HCT116 (cell line): ENCODE data around the gene HMX1. TPM values are rescaled to one million over a fixed set of nuclear protein-coding genes. Genes with fewer than 3 reads are reported as not detected.

ENCODE experiments used
- ATAC-seq: fragments of 200-7000 bp; cut with Tn5 transposase; 2 replicates; pipeline ENCODE4 v1.9.1; 2020; ENCODE audit warnings: mild to moderate bottlenecking, moderate library complexity
- BruUV-seq: library from RNA; stranded (reverse); fragments of 400-500 nt; replicated peaks from 2 replicates; lab custom pipeline; 2021; lab: Mats Ljungman, UMichigan
- CTCF ChIA-PET: fragments of 300-600 bp; sonication (Branson Sonifier 250); formaldehyde crosslinking; loops from one replicate; lab custom pipeline; 2021; ENCODE audit warnings: antibody characterized with exemption; lab: Charles Lee
- POLR2A ChIA-PET: fragments of 300-600, 350-600 bp; sonication (Branson Sonifier 250); formaldehyde crosslinking; loops from one replicate; lab custom pipeline; 2021; ENCODE audit warnings: antibody characterized with exemption; lab: Charles Lee
- RAD21 ChIA-PET, 2 experiments: fragments of 300-600 bp; sonication (Branson Sonifier 250); formaldehyde crosslinking; loops; one replicate each; lab custom pipeline; 2023; ENCODE audit warnings: low total read pairs in 2 of 2; ENCODE audit not compliant: uncharacterized antibody in 2 of 2, unreplicated experiment in 2 of 2, low non-redundant PET in 1 of 2; lab: Charles Lee
- DNase-seq: peaks from one replicate; pipeline ENCODE4 v3.0.0-alpha.2; 2010; ENCODE audit warnings: low read depth, low spot score
- H2AFZ ChIP-seq: fragments of 200-600 bp; shearing (Covaris generic), sonication (generic); 2 replicates; pipeline ENCODE4 v1.6.1; 2017; ENCODE audit warnings: low read depth, mixed run types, mixed read lengths, antibody characterized with exemption, low read length; ENCODE audit not compliant: poor library complexity, severe bottlenecking
- H3K27ac ChIP-seq: 2 replicates; pipeline ENCODE4 v1.5.1; 2012; ENCODE audit warnings: low read depth, low read length
- H3K27me3 ChIP-seq: fragments of 200-600 bp; sonication (generic); 2 replicates; pipeline ENCODE4 v1.6.1; 2016; ENCODE audit warnings: mixed run types, low read length, mixed read lengths; ENCODE audit not compliant: insufficient read depth
- H3K36me3 ChIP-seq, 2 experiments: fragments of 200-500 bp in 1 of 2; fragments of 200-600 bp in 1 of 2; sonication (Bioruptor generic) in 1 of 2; sonication (generic) in 1 of 2; 2 replicates each; pipeline versions ENCODE4 v1.5.1 to v1.6.1; 2014 to 2016; ENCODE audit warnings: low read length in 2 of 2, inconsistent platforms in 1 of 2, mixed read lengths in 1 of 2, mixed run types in 1 of 2; ENCODE audit not compliant: insufficient read depth in 2 of 2, control insufficient read depth in 1 of 2
- H3K4me1 ChIP-seq, 2 experiments: fragments of 200-600 bp in 1 of 2; sonication (generic) in 1 of 2; 2 replicates each; pipeline versions ENCODE4 v1.5.1 to v1.6.1; 2012 to 2017; ENCODE audit warnings: low read length in 2 of 2, inconsistent platforms in 1 of 2, mild to moderate bottlenecking in 1 of 2, mixed read lengths in 1 of 2, mixed run types in 1 of 2, moderate library complexity in 1 of 2; ENCODE audit not compliant: insufficient read depth in 2 of 2, control insufficient read depth in 1 of 2
- H3K4me2 ChIP-seq: fragments of 200-600 bp; sonication (generic); 2 replicates; pipeline ENCODE4 v1.6.1; 2017; ENCODE audit warnings: mixed run types, low read length, mixed read lengths
- H3K4me3 ChIP-seq, 2 experiments: fragments of 200-600 bp in 1 of 2; sonication (generic) in 1 of 2; replicated peaks in 1 of 2; 2 replicates each; pipeline ENCODE4 v1.5.1; 2011 to 2016; ENCODE audit warnings: low read length in 2 of 2, control low read depth in 1 of 2, low read depth in 1 of 2, mild to moderate bottlenecking in 1 of 2, mixed read lengths in 1 of 2, mixed run types in 1 of 2
- H3K79me2 ChIP-seq: fragments of 200-600 bp; sonication (generic); 2 replicates; pipeline ENCODE4 v1.6.1; 2017; ENCODE audit warnings: mild to moderate bottlenecking, mixed run types, low read length, moderate library complexity, mixed read lengths; ENCODE audit not compliant: insufficient read depth
- H3K9ac ChIP-seq: fragments of 200-600 bp; sonication (generic); 2 replicates; pipeline ENCODE4 v1.6.1; 2016; ENCODE audit warnings: low read length, mixed read lengths
- H3K9me2 ChIP-seq: fragments of 200-600 bp; sonication (generic), shearing (Covaris generic); 2 replicates; pipeline ENCODE4 v1.6.1; 2017; ENCODE audit warnings: mixed run types, mild to moderate bottlenecking, moderate library complexity; ENCODE audit not compliant: insufficient read depth
- H3K9me3 ChIP-seq, 2 experiments: fragments of 200-500 bp in 1 of 2; fragments of 200-600 bp in 1 of 2; sonication (Bioruptor generic) in 1 of 2; sonication (generic) in 1 of 2; 2 replicates each; pipeline ENCODE4 v1.6.1; 2014 to 2017; ENCODE audit warnings: low read length in 2 of 2, mixed read lengths in 2 of 2, inconsistent platforms in 1 of 2, low read depth in 1 of 2, mild to moderate bottlenecking in 1 of 2, mixed run types in 1 of 2, moderate library complexity in 1 of 2; ENCODE audit not compliant: control insufficient read depth in 1 of 2, insufficient read depth in 1 of 2
- H4K20me1 ChIP-seq: fragments of 200-600 bp; sonication (generic), shearing (Covaris generic); 2 replicates; pipeline ENCODE4 v1.6.1; 2017; ENCODE audit warnings: mixed run types, mild to moderate bottlenecking, moderate library complexity; ENCODE audit not compliant: insufficient read depth
- CBX3 ChIP-seq: IDR thresholded peaks from 2 replicates; pipeline ENCODE4 v1.6.1; 2012; ENCODE audit warnings: low read depth
- CEBPB ChIP-seq: IDR thresholded peaks from 2 replicates; pipeline ENCODE4 v1.6.1; 2012; ENCODE audit warnings: low read depth
- CTCF ChIP-seq, 3 experiments: fragments of 200-600 bp in 1 of 3; sonication (generic) in 1 of 3; IDR thresholded peaks in 2 of 3; conservative IDR thresholded peaks in 1 of 3; 2 replicates each; pipeline ENCODE4 v1.5.1; 2012 to 2017; ENCODE audit warnings: low read depth in 2 of 3, low read length in 2 of 3, antibody characterized with exemption in 1 of 3, borderline replicate concordance in 1 of 3, control low read depth in 1 of 3, mild to moderate bottlenecking in 1 of 3, mixed read lengths in 1 of 3, mixed run types in 1 of 3, moderate library complexity in 1 of 3; ENCODE audit not compliant: insufficient read depth in 1 of 3
- EGR1 ChIP-seq: IDR thresholded peaks from 2 replicates; pipeline ENCODE4 v1.6.1; 2012; ENCODE audit warnings: low read depth
- EZH2phosphoT487 ChIP-seq: fragments of 200-600 bp; IDR thresholded peaks from 2 replicates; pipeline ENCODE4 v1.6.1; 2018; ENCODE audit warnings: antibody characterized with exemption, borderline replicate concordance
- FOSL1 ChIP-seq: IDR thresholded peaks from 2 replicates; pipeline ENCODE4 v1.6.1; 2012; ENCODE audit warnings: low read depth
- JUND ChIP-seq: IDR thresholded peaks from 2 replicates; pipeline ENCODE4 v1.6.1; 2012
- POLR2A ChIP-seq: IDR thresholded peaks from 2 replicates; pipeline ENCODE4 v1.7.0; 2011; ENCODE audit warnings: borderline replicate concordance; ENCODE audit not compliant: insufficient read depth, insufficient read length; ENCODE audit errors: extremely low read depth
- POLR2AphosphoS5 ChIP-seq: IDR thresholded peaks from 2 replicates; pipeline ENCODE4 v1.6.1; 2011; ENCODE audit warnings: mild to moderate bottlenecking, low read depth, low read length, moderate library complexity
- RAD21 ChIP-seq: IDR thresholded peaks from 2 replicates; pipeline ENCODE4 v1.6.1; 2012; ENCODE audit warnings: low read depth, mild to moderate bottlenecking
- SIN3A ChIP-seq: IDR thresholded peaks from 2 replicates; pipeline ENCODE4 v1.6.1; 2012; ENCODE audit warnings: low read depth
- SP1 ChIP-seq: IDR thresholded peaks from 2 replicates; pipeline ENCODE4 v1.6.1; 2012; ENCODE audit warnings: low read depth
- TCF7L2 ChIP-seq: IDR thresholded peaks from 2 replicates; pipeline ENCODE4 v1.7.0; 2011; ENCODE audit warnings: borderline replicate concordance, inconsistent platforms; ENCODE audit not compliant: insufficient read depth, insufficient read length; ENCODE audit errors: extremely low read depth
- ZFX ChIP-seq: fragments of 450-650 bp; IDR thresholded peaks from 2 replicates; pipeline ENCODE4 v1.6.1; 2017
- ZNF274 ChIP-seq: fragments of 200-500 bp; sonication (Bioruptor generic); IDR thresholded peaks from 2 replicates; pipeline ENCODE4 v1.6.1; 2014; ENCODE audit warnings: mild to moderate bottlenecking, low read depth, low read length, inconsistent platforms
- intact Hi-C: fragments of 100-400 bp; cut with micrococcal nuclease; formaldehyde crosslinking; loops from 2 replicates; pipeline ENCODE4 v1.10.0; 2022
- total RNA-seq: library from RNA; stranded (reverse); gene quantifications from one replicate; pipeline ENCODE4 v1.2.1, GENCODE V29; 2021; ENCODE audit not compliant: unreplicated experiment
- TF ChIP-seq, protein P1 (sequence below): IDR thresholded peaks from 2 replicates; pipeline ENCODE4 v1.6.1; 2012
- TF ChIP-seq, protein P2 (sequence below): IDR thresholded peaks from 2 replicates; pipeline ENCODE4 v1.6.1; 2011; ENCODE audit warnings: mild to moderate bottlenecking, low read length, moderate library complexity; ENCODE audit not compliant: insufficient replicate concordance; ENCODE audit errors: extremely low read depth

Gene HMX1
- total RNA-seq, 1 experiment from 2014 or later: 0.39 TPM

- TF ChIP-seq CTCF (IDR thresholded peaks at IDR 0.05 in 2 of 3, conservative IDR thresholded peaks at IDR 0.05 in 1 of 3; ENCODE audit: borderline replicate concordance in 1 of 3, insufficient read depth in 1 of 3, low read depth in 2 of 3, low read length in 2 of 3): peak; percentile 83 to 95 (median 85)
Observed at GRCh38 chr4:8917868-8918783, 46.5 kb upstream of the HMX1 start (continued).

DNA sequence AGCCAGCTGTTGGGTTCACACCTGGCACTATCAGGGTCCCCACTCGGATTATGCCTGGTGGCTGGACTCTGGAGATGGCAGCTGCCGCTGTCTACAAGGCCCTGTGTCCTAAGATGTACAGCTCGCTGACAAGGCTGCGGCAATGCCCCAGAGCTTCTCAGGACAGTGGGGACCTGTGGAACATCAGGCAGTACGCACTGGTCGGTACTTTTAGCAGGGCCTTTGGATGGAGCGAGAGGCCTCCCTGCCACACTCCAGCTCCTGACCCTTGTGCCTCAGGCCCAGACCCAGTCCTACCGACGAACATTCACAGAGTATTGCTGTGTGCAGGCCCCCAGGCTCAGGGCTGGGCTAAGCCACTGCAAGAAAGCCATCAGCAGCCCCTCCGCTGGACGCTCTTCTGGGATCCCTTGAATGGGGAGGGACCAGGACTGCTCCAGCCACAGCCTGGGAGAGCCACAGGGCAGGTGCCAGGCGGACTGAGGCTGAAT lies 45.7 kb upstream of the HMX1 start:
- ChIA-PET RAD21 (interaction anchor here in 1 of 2 experiments (0.6 kb wide), 1 partner anchor 304 kb away, joined by 3 read pairs; no protein-coding TSS in a partner anchor), POLR2A (no interaction called here), CTCF (interaction anchor here (1.0 to 2.2 kb wide), 8 partner anchors 98 to 507 kb away, joined by 3 to 23 read pairs (median 4); no protein-coding TSS in a partner anchor)
- no peaks in the 10 kb centered on the region for H4K20me1 ChIP-seq
- BruUV-seq: no TSS peak
- H3K4me2 ChIP-seq: no peak overlapping the region
- no peak for DNase-seq
- peak; percentile 33 for ATAC-seq
- no peak overlapping the region for H3K27ac ChIP-seq
- no peak overlapping the region for H3K9ac ChIP-seq
- no peak overlapping the region for H3K4me3 ChIP-seq
- no peaks in the 10 kb centered on the region for H3K9me3 ChIP-seq
- no peaks in the 10 kb centered on the region for H3K36me3 ChIP-seq
- intact Hi-C loops: loop anchor here (5.0 to 10.0 kb wide), 2 partner anchors 320 to 453 kb away; no protein-coding TSS in a partner anchor
- H3K4me1 ChIP-seq: 0 out of 4 replicates have a peak, but pooled peaks cover 0 to 2% of the 10 kb centered on the region in 2 experiments
- no peaks in the 10 kb centered on the region for H3K9me2 ChIP-seq
- H3K27me3 ChIP-seq: no peaks in the 10 kb centered on the region; the same call in 1 of the 2 replicates
- no peak overlapping the region for H2AFZ ChIP-seq
- no peaks in the 10 kb centered on the region for H3K79me2 ChIP-seq
- TF ChIP-seq CBX3 (no peak), FOSL1 (no peak), POLR2A (no peak), EGR1 (no peak), SIN3A (no peak), SP1 (no peak), ZNF274 (no peak), CEBPB (no peak), TCF7L2 (no peak), RAD21 (no peak), POLR2AphosphoS5 (no peak), EZH2phosphoT487 (no peak), CTCF (IDR thresholded peaks at IDR 0.05 in 2 of 3, conservative IDR thresholded peaks at IDR 0.05 in 1 of 3; ENCODE audit: borderline replicate concordance in 1 of 3, insufficient read depth in 1 of 3, low read depth in 2 of 3, low read length in 2 of 3) (no peak), ZFX (no peak), JUND (no peak)
- TF ChIP-seq, protein P1, sequence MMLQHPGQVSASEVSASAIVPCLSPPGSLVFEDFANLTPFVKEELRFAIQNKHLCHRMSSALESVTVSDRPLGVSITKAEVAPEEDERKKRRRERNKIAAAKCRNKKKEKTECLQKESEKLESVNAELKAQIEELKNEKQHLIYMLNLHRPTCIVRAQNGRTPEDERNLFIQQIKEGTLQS: no peak
- TF ChIP-seq, protein P2, sequence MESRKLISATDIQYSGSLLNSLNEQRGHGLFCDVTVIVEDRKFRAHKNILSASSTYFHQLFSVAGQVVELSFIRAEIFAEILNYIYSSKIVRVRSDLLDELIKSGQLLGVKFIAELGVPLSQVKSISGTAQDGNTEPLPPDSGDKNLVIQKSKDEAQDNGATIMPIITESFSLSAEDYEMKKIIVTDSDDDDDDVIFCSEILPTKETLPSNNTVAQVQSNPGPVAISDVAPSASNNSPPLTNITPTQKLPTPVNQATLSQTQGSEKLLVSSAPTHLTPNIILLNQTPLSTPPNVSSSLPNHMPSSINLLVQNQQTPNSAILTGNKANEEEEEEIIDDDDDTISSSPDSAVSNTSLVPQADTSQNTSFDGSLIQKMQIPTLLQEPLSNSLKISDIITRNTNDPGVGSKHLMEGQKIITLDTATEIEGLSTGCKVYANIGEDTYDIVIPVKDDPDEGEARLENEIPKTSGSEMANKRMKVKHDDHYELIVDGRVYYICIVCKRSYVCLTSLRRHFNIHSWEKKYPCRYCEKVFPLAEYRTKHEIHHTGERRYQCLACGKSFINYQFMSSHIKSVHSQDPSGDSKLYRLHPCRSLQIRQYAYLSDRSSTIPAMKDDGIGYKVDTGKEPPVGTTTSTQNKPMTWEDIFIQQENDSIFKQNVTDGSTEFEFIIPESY: no peak
